Bronchus fibroblast of lung (primary cell): ENCODE data around the gene TEX35. TPM values are rescaled to one million over a fixed set of nuclear protein-coding genes. Genes with fewer than 3 reads are reported as not detected.

Source experiments
- total RNA-seq: library from RNA; depleted of rRNA; stranded (reverse); fragments of >200 nt; gene quantifications from 2 replicates; pipeline ENCODE4 v1.2.3, GENCODE V29; 2015

TEX35 gene
- not detected in 2 replicates for total RNA-seq

DNA sequence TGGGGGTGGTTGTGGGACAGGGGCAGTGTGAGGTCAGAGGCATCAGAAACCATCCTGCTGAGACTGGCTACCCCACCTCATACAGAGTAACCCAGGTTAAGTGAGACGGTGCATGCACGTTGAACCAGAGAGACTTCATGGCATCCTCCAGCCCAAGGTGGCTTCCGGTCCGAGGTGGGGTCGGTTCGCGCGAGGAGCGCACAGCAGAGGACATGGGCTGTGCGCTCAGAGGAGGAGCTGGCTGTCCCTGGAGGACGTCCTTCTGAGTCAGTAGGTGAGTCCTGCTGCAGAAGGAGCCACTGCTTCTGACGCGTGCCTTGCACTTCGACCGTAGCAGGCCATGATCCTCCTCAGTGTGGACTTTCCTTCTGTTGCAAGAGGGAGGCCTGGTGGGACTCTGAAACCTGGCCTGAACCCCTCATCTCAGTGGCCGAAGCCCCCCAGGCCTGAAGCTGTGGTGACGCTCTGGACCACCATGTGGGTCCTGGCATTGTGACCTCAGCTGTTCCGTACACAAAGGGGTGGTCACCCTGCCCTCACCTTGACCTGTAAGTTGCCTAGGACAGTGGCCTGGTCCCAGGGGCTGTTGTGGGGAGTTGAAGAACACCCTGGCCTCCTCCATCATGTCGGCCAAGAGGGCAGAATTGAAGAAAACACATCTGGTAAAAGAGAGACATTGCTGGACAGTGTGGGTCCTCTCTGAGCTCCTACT, at the start of gene TEX35:
Gene TEX35 (plus strand): TSS at position 544 of the 712 bp plus-strand sequence. CDS start 80 bp downstream, at position 624.

DNA sequence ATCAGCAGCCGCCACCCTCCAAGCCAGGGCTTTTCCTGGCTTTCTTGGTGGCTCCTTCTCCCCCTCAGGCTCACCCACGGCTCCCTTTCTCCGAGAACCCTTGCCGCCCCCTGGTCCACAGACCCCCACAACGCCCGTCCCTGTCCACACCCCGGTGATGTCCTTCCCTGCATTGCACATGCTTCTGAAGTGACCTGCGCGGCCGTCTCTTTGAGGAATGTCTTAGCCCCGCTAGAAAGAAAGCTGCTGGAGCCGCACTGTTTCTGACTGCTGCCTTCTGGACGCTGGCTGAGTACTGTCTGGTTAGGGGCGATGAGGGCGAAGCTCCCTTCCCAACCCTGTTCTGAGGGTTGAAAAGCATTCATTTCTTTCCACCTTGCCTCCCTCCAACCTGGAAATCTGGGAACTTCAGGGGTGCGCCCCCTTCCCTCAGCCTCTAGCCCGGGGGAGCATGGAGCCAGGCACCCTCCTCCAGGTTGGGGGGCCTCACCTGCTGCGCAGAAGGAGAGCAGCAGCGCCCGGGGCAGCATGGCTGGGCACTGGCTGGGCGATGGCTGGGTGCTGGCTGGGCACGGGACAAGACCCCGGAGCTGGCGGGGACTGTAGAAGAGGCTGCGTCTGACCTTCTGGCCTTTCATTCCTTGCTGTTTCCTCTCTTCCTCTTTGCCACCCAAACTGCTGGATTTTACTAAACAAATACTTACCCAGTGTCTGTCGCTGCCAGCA, 16.3 kb upstream of the TEX35 start, which contains the start of gene CLEC20A:
Gene CLEC20A (minus strand): TSS at position 555 of the 726 bp plus-strand sequence. CDS start 25 bp downstream, at position 530.

Other genes starting within 250 kb of the TEX35 start
- 0.15 TPM in 1 of 2 replicates, not detected in the other for gene CLEC20A, start 16.1 kb upstream of the TEX35 start, total RNA-seq
- 20.4 and 33.0 TPM in 2 replicates for gene RALGPS2, start 212.1 kb downstream of the TEX35 start, total RNA-seq